ENCODE data around the gene DOK3. TPM values are rescaled to one million over a fixed set of nuclear protein-coding genes. Genes with fewer than 3 reads are reported as not detected.

Gene DOK3
- total and polyA plus RNA-seq, 2 of the 13 experiments (the other 11 are each of a cell fraction or from before 2014, with no cell fraction given): 1.4 to 1.5 TPM

DNA sequence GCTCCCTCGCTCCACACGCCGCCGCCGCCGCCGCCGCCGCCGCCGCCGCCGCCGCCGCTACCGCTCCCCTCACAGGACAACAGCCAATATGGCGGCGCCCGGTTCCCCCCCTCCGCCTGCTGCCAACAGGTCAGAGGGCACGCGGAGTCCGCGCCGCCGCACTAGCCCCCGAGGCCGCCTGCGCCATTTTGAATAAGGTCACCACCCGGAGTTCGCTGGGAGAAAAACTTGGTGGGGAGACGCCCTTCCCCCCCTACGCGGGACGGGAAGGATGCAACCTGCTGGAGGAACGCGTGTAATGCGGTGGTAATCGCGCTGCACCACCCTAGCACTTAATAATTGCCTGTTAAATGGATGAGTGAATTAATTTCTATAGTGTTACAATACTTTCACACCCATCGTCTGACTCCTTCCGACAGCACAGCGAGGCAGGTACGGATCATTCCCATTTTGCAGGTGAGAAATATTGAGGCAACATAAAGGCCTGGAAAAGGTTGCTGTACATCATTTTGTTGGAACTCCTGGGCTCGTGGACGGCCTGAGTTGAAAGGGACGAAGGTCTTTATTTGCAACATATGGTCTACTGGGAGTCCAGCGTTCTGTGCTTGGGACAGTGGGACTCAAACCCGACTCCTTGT, 45.0 kb upstream of the DOK3 start, which contains the start of gene FAM193B (continued):
- TF ChIP-seq, protein P1, sequence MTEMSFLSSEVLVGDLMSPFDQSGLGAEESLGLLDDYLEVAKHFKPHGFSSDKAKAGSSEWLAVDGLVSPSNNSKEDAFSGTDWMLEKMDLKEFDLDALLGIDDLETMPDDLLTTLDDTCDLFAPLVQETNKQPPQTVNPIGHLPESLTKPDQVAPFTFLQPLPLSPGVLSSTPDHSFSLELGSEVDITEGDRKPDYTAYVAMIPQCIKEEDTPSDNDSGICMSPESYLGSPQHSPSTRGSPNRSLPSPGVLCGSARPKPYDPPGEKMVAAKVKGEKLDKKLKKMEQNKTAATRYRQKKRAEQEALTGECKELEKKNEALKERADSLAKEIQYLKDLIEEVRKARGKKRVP (CRISPR knock-in tag; IDR thresholded peaks at IDR 0.05): 0 out of 4 replicates have a peak, but pooled peaks of 1 of the 2 experiments have one; percentile 22
- TF ChIP-seq SNAI1 (CRISPR knock-in tag; IDR thresholded peaks at IDR 0.05; ENCODE audit: borderline replicate concordance): no peak
- no peak for TF ChIP-seq ZNF775 (CRISPR knock-in tag; IDR thresholded peaks at IDR 0.05; ENCODE audit: borderline replicate concordance)
- TF ChIP-seq ZNF503 (CRISPR knock-in tag; IDR thresholded peaks at IDR 0.05): 0 out of 2 replicates have a peak, but pooled peaks have one; percentile 40
- TF ChIP-seq ZNF30 (CRISPR knock-in tag; IDR thresholded peaks at IDR 0.05): no peak
- TF ChIP-seq RFXANK (CRISPR knock-in tag; IDR thresholded peaks at IDR 0.05): no peak
- TF ChIP-seq CHD4 (IDR thresholded peaks at IDR 0.05; ENCODE audit: borderline replicate concordance, low read length): peak; percentile 61; the same call in 1 of the 2 replicates
- TF ChIP-seq ZNF629 (CRISPR knock-in tag; conservative IDR thresholded peaks at IDR 0.05): peak; percentile 98
- no peak for TF ChIP-seq CENPX (CRISPR knock-in tag; IDR thresholded peaks at IDR 0.05)
- TF ChIP-seq SALL1 (CRISPR knock-in tag; IDR thresholded peaks at IDR 0.05): peak; percentile 77; the same call in 1 of the 2 replicates
- no peak for TF ChIP-seq CBX2 (IDR thresholded peaks at IDR 0.05; ENCODE audit: low read depth, low read length)
- TF ChIP-seq CBX2 (CRISPR knock-in tag; IDR thresholded peaks at IDR 0.05; ENCODE audit: low read depth): no peak
- peak; percentile 56; the same call in 1 of the 2 replicates for TF ChIP-seq PPARG (CRISPR knock-in tag; conservative IDR thresholded peaks at IDR 0.05)
- no peak for TF ChIP-seq JDP2 (CRISPR knock-in tag; IDR thresholded peaks at IDR 0.05; ENCODE audit: borderline replicate concordance)
- TF ChIP-seq, protein P2, sequence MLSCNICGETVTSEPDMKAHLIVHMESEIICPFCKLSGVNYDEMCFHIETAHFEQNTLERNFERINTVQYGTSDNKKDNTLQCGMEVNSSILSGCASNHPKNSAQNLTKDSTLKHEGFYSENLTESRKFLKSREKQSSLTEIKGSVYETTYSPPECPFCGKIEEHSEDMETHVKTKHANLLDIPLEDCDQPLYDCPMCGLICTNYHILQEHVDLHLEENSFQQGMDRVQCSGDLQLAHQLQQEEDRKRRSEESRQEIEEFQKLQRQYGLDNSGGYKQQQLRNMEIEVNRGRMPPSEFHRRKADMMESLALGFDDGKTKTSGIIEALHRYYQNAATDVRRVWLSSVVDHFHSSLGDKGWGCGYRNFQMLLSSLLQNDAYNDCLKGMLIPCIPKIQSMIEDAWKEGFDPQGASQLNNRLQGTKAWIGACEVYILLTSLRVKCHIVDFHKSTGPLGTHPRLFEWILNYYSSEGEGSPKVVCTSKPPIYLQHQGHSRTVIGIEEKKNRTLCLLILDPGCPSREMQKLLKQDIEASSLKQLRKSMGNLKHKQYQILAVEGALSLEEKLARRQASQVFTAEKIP (CRISPR knock-in tag; IDR thresholded peaks at IDR 0.05; ENCODE audit: borderline replicate concordance): no peak
- no peak for TF ChIP-seq ZNF382 (CRISPR knock-in tag; IDR thresholded peaks at IDR 0.05; ENCODE audit: borderline replicate concordance)
- 0 out of 2 replicates have a peak, but pooled peaks have one; percentile 19 for TF ChIP-seq TAF1 (CRISPR knock-in tag; IDR thresholded peaks at IDR 0.05)
- no peak; the same call in 1 of the 2 replicates for TF ChIP-seq MIER3 (CRISPR knock-in tag; IDR thresholded peaks at IDR 0.05; ENCODE audit: borderline replicate concordance)
- no peak for TF ChIP-seq ARNTL (CRISPR knock-in tag; IDR thresholded peaks at IDR 0.05)
- no peak for TF ChIP-seq ZNF234 (CRISPR knock-in tag; conservative IDR thresholded peaks at IDR 0.05)
- TF ChIP-seq PAWR (CRISPR knock-in tag; IDR thresholded peaks at IDR 0.05; ENCODE audit: borderline replicate concordance): no peak
- no peak for TF ChIP-seq AKAP8 (CRISPR knock-in tag; IDR thresholded peaks at IDR 0.05)
- peak; percentile 58 for TF ChIP-seq PHF8 (CRISPR knock-in tag; IDR thresholded peaks at IDR 0.05)
- TF ChIP-seq AGO2 (optimal IDR thresholded peaks at IDR 0.05; ENCODE audit: low read depth, low read length): no peak
- no peak for TF ChIP-seq SRF (IDR thresholded peaks at IDR 0.05; ENCODE audit: low read depth, low read length)
- 0 out of 2 replicates have a peak, but pooled peaks have one; percentile 24 for TF ChIP-seq TGIF2 (CRISPR knock-in tag; IDR thresholded peaks at IDR 0.05)
- no peak for TF ChIP-seq ZBTB21 (CRISPR knock-in tag; IDR thresholded peaks at IDR 0.05)
- no peak for TF ChIP-seq ZNF432 (CRISPR knock-in tag; IDR thresholded peaks at IDR 0.05; ENCODE audit: borderline replicate concordance)
